H9 (cell line): ENCODE data around the gene MPC1. TPM values are rescaled to one million over a fixed set of nuclear protein-coding genes. Genes with fewer than 3 reads are reported as not detected.

Experiments used
- DNase-seq: peaks from one replicate; pipeline ENCODE4 v3.0.0-alpha.2; 2017
- H2AFZ ChIP-seq: one replicate; pipeline ENCODE4 v1.6.1; 2013; ENCODE audit warnings: mild to moderate bottlenecking, low read length, control low read depth, moderate library complexity
- H2AK5ac ChIP-seq: 2 replicates; pipeline ENCODE4 v1.6.1; 2013; ENCODE audit warnings: low read length, control low read depth, mixed read lengths; ENCODE audit not compliant: insufficient read length
- H2BK120ac ChIP-seq: one replicate; pipeline ENCODE4 v1.6.1; 2013; ENCODE audit warnings: low read depth, mild to moderate bottlenecking, low read length, control low read depth, inconsistent platforms; ENCODE audit not compliant: poor library complexity, severe bottlenecking
- H2BK12ac ChIP-seq: 2 replicates; pipeline ENCODE4 v1.6.1; 2013; ENCODE audit warnings: low read length, control low read depth, mixed read lengths, low read depth; ENCODE audit not compliant: insufficient read length
- H2BK15ac ChIP-seq: 2 replicates; pipeline ENCODE4 v1.6.1; 2013; ENCODE audit warnings: low read depth, low read length, control low read depth
- H2BK20ac ChIP-seq: one replicate; pipeline ENCODE4 v1.6.1; 2013; ENCODE audit warnings: low read depth, mild to moderate bottlenecking, low read length, control low read depth, inconsistent platforms; ENCODE audit not compliant: poor library complexity, severe bottlenecking
- H2BK5ac ChIP-seq: 2 replicates; pipeline ENCODE4 v1.6.1; 2013; ENCODE audit warnings: low read length, control low read depth, mixed read lengths; ENCODE audit not compliant: insufficient read length
- H3K14ac ChIP-seq: 2 replicates; pipeline ENCODE4 v1.6.1; 2013; ENCODE audit warnings: low read length, control low read depth; ENCODE audit not compliant: insufficient read depth
- H3K18ac ChIP-seq: 2 replicates; pipeline ENCODE4 v1.6.1; 2013; ENCODE audit warnings: low read depth, mild to moderate bottlenecking, mixed read lengths, low read length, control low read depth; ENCODE audit not compliant: insufficient read length
- H3K23ac ChIP-seq: 2 replicates; pipeline ENCODE4 v1.6.1; 2013; ENCODE audit warnings: low read length, control low read depth, mixed read lengths, low read depth; ENCODE audit not compliant: insufficient read length
- H3K23me2 ChIP-seq: 2 replicates; pipeline ENCODE4 v1.6.1; 2013; ENCODE audit warnings: low read depth, mild to moderate bottlenecking, mixed read lengths, low read length, control low read depth; ENCODE audit not compliant: insufficient read length, poor library complexity, severe bottlenecking
- H3K27ac ChIP-seq: 2 replicates; pipeline ENCODE4 v1.5.1; 2013; ENCODE audit warnings: low read length, control low read depth, mixed read lengths, low read depth; ENCODE audit not compliant: insufficient read length
- H3K27me3 ChIP-seq: 2 replicates; pipeline ENCODE4 v1.6.1; 2013; ENCODE audit warnings: low read length, control low read depth, inconsistent platforms; ENCODE audit not compliant: insufficient read depth
- H3K4ac ChIP-seq: 2 replicates; pipeline ENCODE4 v1.6.1; 2013; ENCODE audit warnings: low read depth, mild to moderate bottlenecking, control low read depth, inconsistent platforms, low read length, moderate library complexity
- H3K4me1 ChIP-seq: 2 replicates; pipeline ENCODE4 v1.6.1; 2013; ENCODE audit warnings: low read length, control low read depth, inconsistent platforms; ENCODE audit not compliant: insufficient read depth
- H3K4me2 ChIP-seq: 2 replicates; pipeline ENCODE4 v1.6.1; 2013; ENCODE audit warnings: low read length, control low read depth, mixed read lengths; ENCODE audit not compliant: insufficient read length, insufficient read depth
- H3K56ac ChIP-seq: 2 replicates; pipeline ENCODE4 v1.6.1; 2013; ENCODE audit warnings: low read depth, mild to moderate bottlenecking, mixed read lengths, low read length, control low read depth; ENCODE audit not compliant: insufficient read length
- H3K79me1 ChIP-seq: 2 replicates; pipeline ENCODE4 v1.6.1; 2013; ENCODE audit warnings: low read depth, mild to moderate bottlenecking, moderate library complexity, low read length, control low read depth, inconsistent platforms; ENCODE audit not compliant: insufficient read depth, poor library complexity, severe bottlenecking
- H3K79me2 ChIP-seq: 2 replicates; pipeline ENCODE4 v1.6.1; 2013; ENCODE audit warnings: low read length, control low read depth, inconsistent platforms; ENCODE audit not compliant: insufficient read depth
- H3K9ac ChIP-seq: 2 replicates; pipeline ENCODE4 v1.6.1; 2013; ENCODE audit warnings: low read length, control low read depth, mixed read lengths; ENCODE audit not compliant: insufficient read length; ENCODE audit errors: extremely low read depth
- H3K9me3 ChIP-seq: one replicate; pipeline ENCODE4 v1.6.1; 2013; ENCODE audit warnings: low read depth, low read length, inconsistent platforms; ENCODE audit not compliant: control insufficient read depth
- H3T11ph ChIP-seq: one replicate; pipeline ENCODE4 v1.6.1; 2013; ENCODE audit warnings: mild to moderate bottlenecking, low read length, control low read depth, inconsistent platforms
- H4K20me1 ChIP-seq: one replicate; pipeline ENCODE4 v1.6.1; 2013; ENCODE audit not compliant: control insufficient read depth, insufficient read length, insufficient read depth
- H4K5ac ChIP-seq: 2 replicates; pipeline ENCODE4 v1.6.1; 2013; ENCODE audit warnings: low read depth, mild to moderate bottlenecking, mixed read lengths, low read length, control low read depth; ENCODE audit not compliant: insufficient read length
- H4K8ac ChIP-seq: replicated peaks from 2 replicates; pipeline ENCODE4 v1.6.1; 2013; ENCODE audit warnings: low read length, control low read depth, mixed read lengths, low read depth; ENCODE audit not compliant: insufficient read length
- H4K91ac ChIP-seq: 2 replicates; pipeline ENCODE4 v1.6.1; 2013; ENCODE audit warnings: low read depth, mild to moderate bottlenecking, moderate library complexity, mixed read lengths, low read length, control low read depth; ENCODE audit not compliant: insufficient read length
- H3K27ac Mint-ChIP-seq, 3 experiments: 2 replicates in 2 of 3; 3 replicates in 1 of 3; pipeline ENCODE4 v1.8.0; 2020 to 2021; ENCODE audit warnings: mixed read lengths in 3 of 3, mild to moderate bottlenecking in 1 of 3, moderate library complexity in 1 of 3
- H3K27me3 Mint-ChIP-seq: 2 replicates; pipeline ENCODE4 v1.8.0; 2021; ENCODE audit warnings: low read depth, mild to moderate bottlenecking, moderate library complexity, mixed read lengths
- H3K36me3 Mint-ChIP-seq, 3 experiments: 2 replicates in 2 of 3; 3 replicates in 1 of 3; pipeline ENCODE4 v1.8.0; 2020 to 2021; ENCODE audit warnings: low read depth in 3 of 3, mixed read lengths in 3 of 3; ENCODE audit not compliant: insufficient read depth in 1 of 3
- H3K4me1 Mint-ChIP-seq, 2 experiments: 2 replicates each; pipeline ENCODE4 v1.8.0; 2020; ENCODE audit warnings: mixed read lengths in 2 of 2
- H3K4me3 Mint-ChIP-seq, 2 experiments: 2 replicates in 1 of 2; 3 replicates in 1 of 2; pipeline ENCODE4 v1.8.0; 2020 to 2021; ENCODE audit warnings: mild to moderate bottlenecking in 2 of 2, mixed read lengths in 2 of 2, moderate library complexity in 1 of 2
- H3K9me3 Mint-ChIP-seq, 2 experiments: 2 replicates in 1 of 2; 3 replicates in 1 of 2; pipeline ENCODE4 v1.8.0; 2020; ENCODE audit warnings: mild to moderate bottlenecking in 2 of 2, mixed read lengths in 2 of 2, moderate library complexity in 1 of 2
- CTCF ChIP-seq: fragments of 200-600 bp; sonication (generic); conservative IDR thresholded peaks from 3 replicates; pipeline ENCODE4 v1.8.0; 2021; ENCODE audit warnings: antibody characterized with exemption, mild to moderate bottlenecking
- WGBS: extraction: QIAGEN DNeasy Blood & Tissue Kit; methylation state at CpG from one replicate; pipeline ENCODE4 v1.1.7; 2013; ENCODE audit warnings: missing lambda C conversion rate, low lambda C conversion rate, mixed read lengths; ENCODE audit not compliant: insufficient read length; ENCODE audit errors: extremely low coverage; 5-methylcytosine and 5-hydroxymethylcytosine counted together
- total RNA-seq: library from RNA; stranded (reverse); gene quantifications from 2 replicates; pipeline ENCODE4 v1.2.1, GENCODE V29; 2021

Gene MPC1
- total RNA-seq, 1 experiment from 2014 or later = 10.0 TPM

GRCh38 chr6:166334878-166335277 lies 47.9 kb downstream of the MPC1 start:
- Histone ChIP-seq H2BK5ac (no peak overlapping the region), H3K23ac (no peak overlapping the region), H4K20me1 (no peaks in the 10 kb centered on the region), H2BK12ac (no peak overlapping the region), H2BK15ac (no peak overlapping the region), H3K4me1 (no peaks in the 10 kb centered on the region; the same call in 1 of the 2 replicates), H3K27me3 (no peaks in the 10 kb centered on the region), H2AK5ac (no peak overlapping the region), H3K79me2 (peaks cover 42% of the 10 kb centered on the region; the same call in 1 of the 2 replicates), H4K8ac (no peak overlapping the region), H3K23me2 (no peaks in the 10 kb centered on the region), H3K18ac (no peak overlapping the region), H3K56ac (no peak overlapping the region), H2BK120ac (no peak overlapping the region), H4K91ac (no peak overlapping the region), H3K4ac (no peak overlapping the region), H3K14ac (no peak overlapping the region), H3K4me2 (no peak overlapping the region), H3K27ac (no peak overlapping the region), H4K5ac (no peak overlapping the region), H3K9me3 (no peaks in the 10 kb centered on the region), H2AFZ (no peak overlapping the region), H3K9ac (no peak overlapping the region), H2BK20ac (no peak overlapping the region), H3T11ph (no peak overlapping the region), H3K79me1 (peaks cover 22% of the 10 kb centered on the region)
- H3K27me3 Mint-ChIP-seq = no peaks in the 10 kb centered on the region
- no peak for TF ChIP-seq CTCF
- H3K9me3 Mint-ChIP-seq = no peaks in the 10 kb centered on the region
- peaks cover 14 to 40% (median 19%) of the 10 kb centered on the region in 3 experiments; a peak in 6 of 7 replicates for H3K36me3 Mint-ChIP-seq
- no peak overlapping the region for H3K4me3 Mint-ChIP-seq
- no CpG with 5 or more reads among the region's 8 CpGs for WGBS
- no peak for DNase-seq
- H3K27ac Mint-ChIP-seq = no peak overlapping the region; a peak in 1 of 7 replicates
- H3K4me1 Mint-ChIP-seq = peaks cover 24 to 28% of the 10 kb centered on the region in 2 experiments
